Umbilical cord (tissue), 2 donors: ENCODE data around the gene COL4A6. TPM values are rescaled to one million over a fixed set of nuclear protein-coding genes. Genes with fewer than 3 reads are reported as not detected.
A peak's percentile ranks its signal among the peaks of the same experiment; 100 is the strongest.
"Not testable (repeated sequence)": the region's sequence is repeated elsewhere in the genome, so short reads cannot be mapped to it uniquely, and the experiment has no call there.

Experiments used
- DNase-seq: peaks from one replicate; pipeline ENCODE4 v3.0.0-alpha.2; 2015; ENCODE audit warnings: low spot score
- total RNA-seq: library from RNA; depleted of rRNA; stranded (reverse); fragments of >200 nt; gene quantifications from one replicate; pipeline ENCODE4 v1.2.3, GENCODE V29; 2014; ENCODE audit warnings: low replicate concordance; ENCODE audit not compliant: insufficient read depth

COL4A6 gene
- total RNA-seq, 1 donor from 2014 or later = 29.1 TPM

GRCh38 chrX:108399418-108400165, 38.6 kb downstream of the COL4A6 start:
- peak; percentile 26 for DNase-seq

GRCh38 chrX:108397627-108398391, 40.4 kb downstream of the COL4A6 start:
- no peak for DNase-seq

GRCh38 chrX:108396986-108397385, 41.2 kb downstream of the COL4A6 start:
- DNase-seq = no peak

- peak; percentile 41 for DNase-seq
Measured at GRCh38 chrX:108396188-108396891, 41.9 kb downstream of the COL4A6 start.

- not testable (repeated sequence) for DNase-seq
Measured at GRCh38 chrX:108390976-108391717, 47.1 kb downstream of the COL4A6 start.

GRCh38 chrX:108384783-108385182, 53.4 kb downstream of the COL4A6 start:
- DNase-seq = no peak

GRCh38 chrX:108380222-108380621, 58.0 kb downstream of the COL4A6 start:
- DNase-seq = no peak

GRCh38 chrX:108376821-108377220, 61.4 kb downstream of the COL4A6 start:
- DNase-seq = not testable (repeated sequence)

- DNase-seq = not testable (repeated sequence)
Measured at GRCh38 chrX:108375591-108375990, 62.6 kb downstream of the COL4A6 start.

GRCh38 chrX:108366644-108367406, 71.4 kb downstream of the COL4A6 start:
- DNase-seq = no peak

GRCh38 chrX:108362026-108362425, 76.2 kb downstream of the COL4A6 start:
- DNase-seq = no peak

- peak; percentile 63 for DNase-seq
Measured at GRCh38 chrX:108361316-108361715, 76.9 kb downstream of the COL4A6 start.

GRCh38 chrX:108359806-108360602, 78.2 kb downstream of the COL4A6 start:
- DNase-seq = no peak

GRCh38 chrX:108353452-108353851, 84.8 kb downstream of the COL4A6 start:
- DNase-seq = no peak

- DNase-seq = no peak
Measured at GRCh38 chrX:108349210-108349609, 89.0 kb downstream of the COL4A6 start.

GRCh38 chrX:108348525-108348924, 89.7 kb downstream of the COL4A6 start:
- no peak for DNase-seq

- DNase-seq = no peak
Measured at GRCh38 chrX:108347800-108348199, 90.4 kb downstream of the COL4A6 start.

- DNase-seq = peak; percentile 67
Measured at GRCh38 chrX:108344216-108344615, 94.0 kb downstream of the COL4A6 start.

- no peak for DNase-seq
Measured at GRCh38 chrX:108341947-108342346, 96.3 kb downstream of the COL4A6 start.

GRCh38 chrX:108332281-108332680, 105.9 kb downstream of the COL4A6 start:
- no peak for DNase-seq
